ENCODE results near the gene NLN.

DNA sequence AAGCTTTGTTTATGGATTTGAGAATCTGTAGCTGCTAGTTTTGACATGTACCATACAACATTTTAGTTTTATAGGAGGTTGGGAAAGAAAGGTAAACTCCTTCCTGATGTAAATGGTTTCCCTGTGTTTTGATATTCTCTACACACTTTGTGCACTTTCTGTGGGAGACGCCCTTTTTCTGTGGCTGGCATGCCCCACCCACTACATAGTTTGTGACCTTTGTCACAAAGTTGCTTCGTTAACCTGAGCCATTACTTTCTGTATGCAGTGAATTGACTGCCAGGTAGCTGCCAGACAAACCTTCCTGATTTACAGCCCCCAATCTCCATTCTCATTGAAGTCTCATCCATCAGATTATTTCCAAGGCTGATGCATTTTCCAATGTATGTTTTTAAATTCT, 90.6 kb downstream of the NLN start:
- TF ChIP-seq MAZ (CRISPR knock-in tag; conservative IDR thresholded peaks at IDR 0.05 in 1 of 2, IDR thresholded peaks at IDR 0.05 in 1 of 2) (no peak), SREBF2 (CRISPR knock-in tag; IDR thresholded peaks at IDR 0.05) (no peak), CEBPB (tag; IDR thresholded peaks at IDR 0.05) (no peak), NFE2L1 (tag; IDR thresholded peaks at IDR 0.05; ENCODE audit: borderline replicate concordance, low read depth) (no peak)
